Glomerular visceral epithelial cell (primary cell): ENCODE data around the gene NMNAT2.
A peak's percentile ranks its signal among the peaks of the same experiment; 100 is the strongest.

Experiments
- DNase-seq: peaks from one replicate; pipeline ENCODE4 v3.0.0-alpha.2; 2016; ENCODE audit errors: extremely low spot score

NMNAT2 gene

DNA sequence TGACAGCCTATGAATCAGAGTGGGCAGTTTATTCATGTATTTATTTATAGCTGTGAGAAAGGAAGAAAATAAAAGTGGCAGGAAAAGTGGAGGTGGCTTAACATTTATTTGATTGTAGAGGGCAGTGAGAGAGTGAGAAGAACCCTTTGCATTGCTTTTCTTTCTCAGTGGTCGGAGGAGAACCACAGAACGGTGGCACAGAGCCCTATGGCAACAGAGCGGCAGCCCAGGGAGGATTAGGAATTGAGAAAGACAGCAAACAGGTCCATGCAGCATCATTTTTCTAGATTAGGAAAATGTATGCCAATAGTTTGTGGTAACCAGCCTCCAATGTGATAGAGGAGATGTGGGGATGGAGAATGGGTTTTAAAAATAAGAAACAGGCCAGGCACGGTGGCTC is 53.1 kb downstream of the NMNAT2 start:
- no peak for DNase-seq

DNA sequence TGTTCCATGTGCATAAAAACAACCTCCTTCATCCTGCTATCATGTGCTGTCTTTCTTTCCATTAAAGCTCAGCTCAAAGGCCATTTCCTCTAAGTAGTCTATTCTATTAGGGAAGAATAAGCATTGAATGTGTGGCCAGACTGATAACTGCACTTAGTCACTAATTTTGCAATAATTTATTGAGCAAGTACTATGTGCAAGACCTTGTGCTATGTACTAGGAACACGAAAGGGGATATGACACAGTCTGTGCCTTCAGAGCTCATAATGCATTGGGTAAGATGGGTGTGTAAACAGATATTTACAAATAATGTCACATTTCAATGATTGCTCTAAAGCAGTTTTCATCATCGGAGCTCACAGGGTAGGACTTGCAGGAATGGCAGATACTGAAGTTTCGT is 54.2 kb downstream of the NMNAT2 start:
- DNase-seq = no peak

DNA sequence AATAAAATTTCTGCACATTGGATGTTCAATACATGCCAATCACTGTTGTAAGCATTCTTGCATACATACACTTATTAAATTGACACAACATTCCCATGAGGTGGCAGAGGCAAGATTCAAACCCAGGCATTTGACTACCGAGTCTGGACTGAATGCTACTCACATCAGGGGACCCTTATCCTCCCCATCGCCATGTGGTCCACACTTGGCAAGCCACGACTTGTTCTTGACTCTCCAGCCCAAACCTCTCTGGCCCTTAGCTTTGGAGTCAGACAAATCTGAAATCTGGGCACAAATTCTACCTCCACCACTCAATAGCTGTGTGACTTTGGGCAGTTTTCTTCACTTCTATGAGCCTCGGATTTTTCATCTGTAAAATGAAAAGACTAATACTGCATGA is 57.1 kb downstream of the NMNAT2 start:
- no peak for DNase-seq

DNA sequence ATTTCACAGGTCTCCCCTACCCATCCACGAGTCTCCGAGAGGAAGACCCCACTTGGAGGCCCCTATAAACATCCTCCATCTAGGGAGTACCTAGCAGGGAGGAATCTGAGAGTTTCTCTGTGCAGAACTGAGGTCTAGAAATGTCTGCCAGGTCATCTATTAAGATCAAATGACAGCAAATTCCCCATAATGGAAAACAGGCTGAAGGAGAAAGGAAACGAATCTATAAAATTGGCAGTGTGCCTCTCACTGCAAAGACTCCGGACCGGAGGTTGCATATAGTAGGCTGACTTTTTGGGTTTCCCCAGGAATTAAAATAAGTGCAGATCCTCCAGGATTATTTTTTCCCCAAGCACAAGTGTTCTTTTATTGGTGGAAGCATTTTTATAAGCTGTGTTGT is 57.7 kb downstream of the NMNAT2 start:
- no peak for DNase-seq

DNA sequence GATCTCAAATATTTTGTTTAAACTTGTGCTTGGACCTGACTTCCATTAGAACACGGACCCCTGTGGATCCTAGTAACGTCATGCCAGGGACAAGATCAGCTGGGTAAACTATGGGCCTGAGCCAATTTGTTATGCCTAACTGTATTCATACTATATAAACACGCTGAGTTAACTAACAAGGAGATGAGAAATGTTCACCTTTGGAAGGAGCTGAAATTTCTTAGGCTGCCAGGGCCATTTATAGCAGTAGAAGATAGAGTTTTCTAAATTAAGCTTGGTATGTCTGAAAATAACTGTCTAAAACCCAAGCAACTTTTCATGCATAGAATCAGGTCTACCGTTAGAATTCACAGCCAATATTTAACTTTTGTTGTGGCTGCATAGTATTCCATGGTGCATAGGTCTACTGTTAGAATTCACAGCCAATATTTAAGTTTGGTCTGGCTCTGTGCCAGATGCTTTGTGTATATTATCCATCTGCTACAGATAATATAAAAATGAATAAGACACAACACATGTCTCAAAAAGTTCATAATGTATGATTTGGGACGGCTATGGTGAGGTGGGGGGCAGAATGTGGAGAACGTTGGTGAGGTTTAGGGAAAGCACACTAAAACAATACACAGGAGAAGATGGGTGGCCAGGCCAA is 61.5 kb downstream of the NMNAT2 start:
- no peak for DNase-seq

DNA sequence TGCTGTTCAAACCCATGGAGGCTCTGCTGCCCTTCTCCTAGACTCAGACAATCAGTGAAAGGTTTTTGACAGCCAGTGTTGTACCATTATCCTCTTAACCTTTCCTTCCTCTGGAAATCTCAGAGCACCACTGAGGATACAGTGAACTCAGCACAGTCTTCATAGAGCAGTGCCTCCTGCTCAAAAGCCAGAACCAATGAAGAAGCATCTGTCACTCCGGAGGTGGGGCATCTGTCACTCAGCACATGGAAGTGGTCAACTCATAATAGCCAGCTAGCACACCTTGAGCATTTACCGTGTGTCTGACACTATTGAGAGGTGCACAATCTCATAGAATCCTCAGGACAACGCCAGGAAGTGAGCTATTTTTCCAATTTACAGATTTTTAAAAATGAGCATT is 62.4 kb downstream of the NMNAT2 start:
- no peak for DNase-seq

DNA sequence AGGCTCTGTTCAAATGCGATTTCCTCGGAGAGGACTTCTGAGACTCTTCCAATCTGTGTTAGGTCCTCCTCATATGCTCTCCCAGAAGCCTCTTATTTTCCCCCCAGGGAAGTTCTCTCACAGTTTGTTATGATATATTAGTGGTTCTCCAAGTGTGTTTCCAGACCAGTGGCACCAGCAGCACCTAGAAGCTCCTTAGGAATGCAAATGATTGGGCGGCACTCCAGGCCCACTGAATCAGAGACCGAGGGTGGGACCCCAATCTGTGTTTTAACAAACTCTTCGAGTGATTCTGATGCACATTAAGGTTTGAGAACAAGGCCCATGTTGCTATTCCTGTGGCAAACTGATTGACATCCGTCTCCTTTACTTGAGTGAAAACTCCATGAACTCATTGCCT is 63.0 kb downstream of the NMNAT2 start:
- no peak for DNase-seq

DNA sequence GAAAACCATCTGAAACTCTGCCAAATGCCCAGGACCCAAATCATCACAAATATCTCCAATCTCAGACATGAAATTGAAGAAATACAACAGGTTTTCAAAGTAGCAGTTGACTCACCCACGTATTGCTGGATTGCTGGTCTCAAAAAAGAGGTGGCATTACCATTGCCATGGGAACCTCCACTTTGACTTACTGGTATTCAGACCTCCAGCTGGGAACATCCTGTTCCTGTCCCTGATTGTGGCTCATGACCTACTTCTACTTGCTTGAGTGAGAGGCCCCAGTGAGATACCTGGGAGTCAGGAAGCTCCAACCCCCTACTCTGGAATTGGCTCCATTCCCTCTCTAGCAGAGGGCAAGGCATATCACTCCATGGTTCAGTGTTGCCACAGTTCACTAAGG is 64.6 kb downstream of the NMNAT2 start:
- no peak for DNase-seq

DNA sequence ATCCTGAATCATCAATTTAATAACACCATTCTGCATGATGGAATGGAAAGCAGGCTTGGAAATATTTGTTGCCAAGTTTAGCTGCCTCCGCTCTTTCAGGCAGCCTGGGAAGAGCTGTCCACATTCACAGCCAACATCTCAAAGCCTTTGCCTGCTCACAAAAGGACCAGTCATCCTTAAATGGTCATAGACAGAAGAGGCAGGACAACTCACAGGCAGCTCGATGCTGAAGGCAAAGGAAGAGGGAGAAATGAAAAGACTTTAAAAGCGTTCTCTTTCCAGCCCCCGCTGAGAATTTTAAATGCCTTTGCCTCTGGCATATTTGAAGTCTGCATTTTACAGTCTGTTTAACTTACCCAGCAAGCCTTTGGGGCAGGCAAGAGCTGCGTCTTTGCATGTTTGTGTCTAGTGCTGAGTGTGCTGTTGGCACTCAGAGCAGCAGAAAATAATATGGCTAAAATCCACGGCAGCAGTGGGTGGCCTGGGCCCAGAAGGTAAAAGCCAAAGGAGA is 68.9 kb downstream of the NMNAT2 start:
- no peak for DNase-seq

DNA sequence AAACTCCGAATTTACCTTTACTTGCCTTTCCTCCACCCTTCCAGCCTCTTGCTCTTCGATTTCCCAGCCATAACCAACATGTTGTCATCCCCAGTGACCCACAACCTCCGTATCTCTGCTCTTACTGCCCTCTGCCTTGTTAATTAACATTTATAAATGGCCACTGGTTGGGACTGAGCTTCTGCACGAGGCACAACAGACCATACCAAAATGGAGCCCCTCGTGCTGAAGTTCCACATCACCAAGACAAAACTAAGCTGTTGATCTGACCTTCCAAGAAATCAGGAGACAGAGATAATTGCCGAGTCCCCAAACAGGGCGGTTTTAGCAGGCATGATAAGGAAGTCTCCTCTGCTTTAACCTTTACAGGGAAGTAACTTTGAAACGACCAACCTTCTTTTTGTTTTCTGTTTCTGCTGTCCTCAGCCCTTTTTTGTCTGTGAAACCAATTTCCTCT is 71.9 kb downstream of the NMNAT2 start:
- DNase-seq = no peak

DNA sequence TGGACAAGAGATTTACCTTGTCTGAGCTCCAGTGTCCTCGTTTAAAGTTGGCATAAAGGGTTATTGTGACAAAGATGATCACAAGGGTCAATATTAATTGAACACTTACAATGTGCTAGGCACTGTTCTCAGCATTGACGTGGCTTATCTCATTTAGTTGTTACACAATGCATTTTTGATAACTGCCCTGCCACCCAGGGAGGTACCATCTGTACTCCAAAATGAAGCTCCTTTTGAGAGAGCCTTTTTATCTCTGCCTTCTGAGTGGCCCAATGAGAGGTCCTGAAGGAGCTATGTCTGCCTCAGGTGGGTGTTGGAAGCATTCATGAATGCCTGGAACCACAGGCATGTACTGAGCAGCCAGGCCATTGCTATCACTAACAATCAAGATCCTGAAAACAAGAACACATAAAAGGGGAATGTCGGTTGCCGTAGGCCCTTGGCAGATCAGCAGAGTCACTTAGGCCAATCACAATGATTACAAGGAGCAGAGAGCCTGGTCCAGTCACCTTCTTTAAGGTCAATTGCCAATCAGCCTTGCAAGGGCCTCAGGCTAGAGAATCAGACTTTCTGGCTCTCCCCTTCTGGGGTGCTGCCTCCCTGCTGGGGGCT is 78.5 kb downstream of the NMNAT2 start:
- no peak for DNase-seq

DNA sequence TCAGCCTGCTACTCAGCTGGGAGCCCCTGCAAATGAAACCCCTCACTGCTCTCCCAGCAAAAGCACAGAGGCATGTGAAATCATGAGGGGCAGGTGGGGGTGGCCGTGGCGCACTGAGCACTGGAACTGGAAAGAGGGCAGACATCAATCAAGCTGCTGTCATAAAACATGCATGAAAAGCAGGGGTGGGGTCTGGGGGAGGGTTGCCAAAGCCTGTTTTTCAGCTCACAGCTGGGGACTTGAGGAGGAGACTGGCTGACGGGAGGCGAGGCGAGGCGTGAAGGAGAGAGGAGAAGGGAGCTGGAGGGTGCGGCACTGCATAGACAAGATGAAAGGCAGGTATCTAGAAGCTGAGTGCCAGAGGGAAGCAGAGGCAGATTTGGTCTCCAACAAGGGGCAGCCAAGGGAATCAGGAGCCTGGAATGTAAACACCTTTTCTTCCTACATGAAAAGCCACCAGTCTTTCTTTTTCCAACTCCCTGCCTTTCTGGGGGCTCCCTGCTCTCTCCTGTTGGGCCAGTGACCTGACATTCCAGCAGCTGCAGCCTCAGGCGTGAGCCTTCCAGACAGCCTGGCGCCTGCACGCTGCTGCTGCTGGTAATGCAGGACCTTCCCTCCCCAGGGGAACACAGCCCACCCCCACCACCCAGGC is 87.0 kb downstream of the NMNAT2 start:
- no peak for DNase-seq

DNA sequence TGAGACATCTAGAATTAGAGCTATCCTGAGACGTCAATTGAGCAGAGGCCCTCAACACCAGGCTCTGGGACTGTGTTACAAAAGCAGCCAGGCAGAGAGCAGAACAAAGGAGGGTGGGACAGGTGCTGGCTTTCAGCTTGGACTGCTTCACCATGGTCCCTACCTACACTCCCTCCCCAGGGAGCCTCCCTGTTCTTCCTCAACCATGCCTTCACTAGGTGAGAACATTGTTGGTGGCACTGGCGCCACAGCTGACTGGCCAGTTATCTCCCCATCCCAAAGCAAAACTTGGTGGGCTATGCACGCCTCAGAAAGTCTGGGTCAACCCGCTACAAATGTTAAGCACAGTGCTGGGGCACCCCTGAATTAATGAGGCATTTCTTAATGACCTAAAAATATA is 87.8 kb downstream of the NMNAT2 start:
- DNase-seq = no peak

DNA sequence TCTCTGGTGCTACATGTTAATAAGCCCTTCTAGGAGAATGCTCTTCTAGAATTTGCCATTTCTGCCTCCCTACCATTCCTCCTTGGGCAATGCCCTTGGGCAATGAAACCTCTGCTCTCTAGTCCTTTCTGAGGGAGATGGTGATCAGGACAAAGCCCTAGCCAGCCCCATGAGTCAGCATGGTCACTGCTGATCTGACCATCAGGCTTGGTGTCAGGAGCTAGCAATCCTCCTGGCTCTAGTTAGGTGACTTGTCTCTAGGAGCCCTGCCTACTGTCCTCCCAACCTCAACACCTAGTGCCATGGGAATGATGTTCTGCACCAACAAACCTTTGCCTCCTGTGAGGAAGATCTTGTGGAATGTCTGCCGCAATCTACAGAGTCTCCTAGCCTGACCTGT is 89.8 kb downstream of the NMNAT2 start:
- DNase-seq = no peak

DNA sequence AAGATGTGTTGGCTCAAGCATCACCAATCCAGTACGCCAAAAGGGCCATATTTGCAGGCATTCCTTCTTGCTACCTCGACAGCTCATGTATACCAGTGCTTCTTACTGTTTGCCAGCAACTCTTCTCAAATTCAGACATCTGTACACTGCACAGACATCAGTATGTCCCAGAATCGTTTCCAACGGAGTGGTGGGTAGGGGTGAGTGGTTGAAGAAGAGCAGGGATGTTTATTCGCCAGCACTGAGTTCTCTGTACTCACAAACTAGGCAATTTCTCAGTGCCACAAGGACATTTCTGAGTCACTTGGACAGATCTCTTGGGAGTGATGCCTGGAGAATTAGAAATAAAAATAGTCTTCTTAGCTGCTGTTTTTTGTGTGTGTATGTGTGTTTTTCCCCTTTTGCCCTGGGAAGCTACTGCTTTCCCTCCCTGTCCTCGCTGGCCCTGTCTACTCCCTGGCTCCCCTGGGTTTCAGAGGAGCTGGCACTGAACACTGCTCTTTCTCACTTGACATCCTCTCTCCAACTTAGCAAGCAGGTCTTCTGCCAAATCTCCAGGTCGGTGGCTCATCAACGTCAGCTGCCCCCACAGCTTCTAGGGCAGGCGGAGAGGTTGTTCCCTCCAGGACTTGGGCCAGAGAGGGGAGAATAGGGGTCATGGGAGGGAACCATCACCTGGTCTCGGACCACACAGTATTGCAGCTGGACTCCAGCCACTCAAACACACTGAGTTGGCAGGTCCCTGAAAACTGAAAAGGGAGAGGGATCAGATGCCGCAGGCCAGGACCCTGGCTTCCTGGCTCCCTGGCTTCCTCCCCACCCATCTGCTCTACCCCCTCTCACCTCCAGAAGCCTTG is 90.5 kb downstream of the NMNAT2 start:
- DNase-seq = no peak

DNA sequence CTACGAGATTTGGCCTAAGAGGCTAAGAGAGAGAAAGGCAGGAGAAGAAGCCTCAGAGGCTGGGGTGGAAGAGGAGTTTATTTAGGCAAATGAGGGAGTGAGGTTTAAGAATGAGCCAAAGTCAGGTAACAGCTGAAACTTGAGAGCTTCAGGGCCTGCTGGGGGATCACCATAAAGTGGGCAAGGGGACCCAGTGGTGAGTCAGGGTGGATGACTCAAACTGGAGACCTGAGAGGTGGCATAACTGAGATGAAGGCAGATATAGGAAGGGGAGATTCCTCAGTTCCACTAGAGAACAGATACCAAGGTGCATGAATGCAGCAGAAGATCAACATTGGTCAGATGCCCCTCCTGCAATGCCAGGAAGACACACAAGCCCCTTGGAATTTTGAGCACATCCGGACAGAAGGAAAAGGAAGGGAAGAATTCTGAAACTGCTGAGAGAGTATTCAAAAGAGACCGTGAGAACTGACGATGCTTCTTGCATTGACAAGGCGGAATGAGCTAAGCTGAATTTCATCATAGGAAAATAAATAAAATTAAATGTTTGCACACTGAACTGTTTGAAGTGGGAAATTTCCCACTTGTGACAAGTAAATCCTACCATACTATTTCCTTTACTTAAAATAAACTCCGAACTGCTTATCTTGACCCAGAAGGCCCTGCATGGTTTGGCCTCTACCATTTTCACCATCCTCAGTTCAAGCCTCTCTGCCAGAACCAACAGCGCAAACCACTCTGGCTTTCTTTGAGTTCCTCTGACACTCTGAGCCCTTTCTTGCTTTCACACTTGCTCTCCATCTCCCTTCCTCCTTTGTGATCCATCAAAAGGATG is 94.1 kb downstream of the NMNAT2 start:
- no peak for DNase-seq

DNA sequence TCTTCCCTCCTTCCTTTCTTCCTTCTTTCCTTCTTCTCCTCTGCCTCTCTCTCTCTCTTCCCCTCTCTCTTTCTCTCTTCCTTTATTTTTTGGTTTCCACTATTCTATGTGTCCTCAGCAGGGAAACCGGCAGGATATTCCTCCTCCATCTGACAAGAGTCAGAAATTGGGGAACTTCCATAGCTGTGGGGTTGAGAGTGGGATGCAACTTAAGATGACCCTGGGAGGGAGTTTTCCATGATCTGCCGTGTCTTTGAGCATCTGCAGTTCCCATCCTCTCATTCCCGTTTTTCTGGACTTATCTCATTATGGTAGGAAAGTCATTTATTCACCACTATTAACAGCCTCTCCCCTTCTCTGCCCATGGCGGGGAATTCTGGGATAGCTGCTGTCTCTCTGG is 98.6 kb downstream of the NMNAT2 start:
- no peak for DNase-seq

DNA sequence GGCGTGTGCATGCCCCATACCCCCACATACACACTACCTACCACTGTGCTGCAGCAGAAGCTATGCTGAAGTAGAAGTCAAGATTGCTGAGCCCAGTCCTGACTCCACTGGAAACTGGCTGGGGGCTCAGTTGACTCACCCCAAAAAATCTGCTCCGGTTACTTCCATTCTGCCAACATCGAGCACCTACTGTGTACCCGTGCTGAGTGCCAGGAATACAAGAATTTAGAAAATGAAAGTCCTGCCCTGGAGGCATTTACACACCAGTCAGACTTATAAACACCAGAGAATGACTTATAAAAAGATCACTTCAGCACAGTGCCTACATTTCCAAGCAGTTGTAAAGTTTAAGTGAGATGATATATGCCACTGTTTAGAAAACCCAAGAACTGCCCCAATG is 99.1 kb downstream of the NMNAT2 start:
- no peak for DNase-seq

DNA sequence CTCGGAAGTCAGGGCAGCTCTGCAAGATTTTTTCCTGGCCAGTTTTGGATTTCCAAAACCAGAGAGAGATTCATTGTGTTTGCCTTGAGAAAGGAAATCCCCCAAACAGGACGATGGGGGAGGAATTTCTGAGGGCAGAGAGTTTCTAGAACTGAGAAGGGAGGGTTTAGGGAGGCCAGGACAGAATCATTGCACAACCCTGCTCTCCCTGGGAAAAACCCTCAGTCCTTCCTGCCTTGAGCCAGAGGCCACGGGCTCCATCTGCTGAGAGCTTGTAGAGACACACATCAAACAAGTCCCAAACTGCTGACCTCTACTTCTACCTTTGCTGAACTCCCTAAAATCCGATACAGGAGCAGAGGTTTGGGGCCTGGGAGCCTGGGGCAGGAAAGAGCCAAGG is 99.7 kb downstream of the NMNAT2 start:
- peak; percentile 79 for DNase-seq

DNA sequence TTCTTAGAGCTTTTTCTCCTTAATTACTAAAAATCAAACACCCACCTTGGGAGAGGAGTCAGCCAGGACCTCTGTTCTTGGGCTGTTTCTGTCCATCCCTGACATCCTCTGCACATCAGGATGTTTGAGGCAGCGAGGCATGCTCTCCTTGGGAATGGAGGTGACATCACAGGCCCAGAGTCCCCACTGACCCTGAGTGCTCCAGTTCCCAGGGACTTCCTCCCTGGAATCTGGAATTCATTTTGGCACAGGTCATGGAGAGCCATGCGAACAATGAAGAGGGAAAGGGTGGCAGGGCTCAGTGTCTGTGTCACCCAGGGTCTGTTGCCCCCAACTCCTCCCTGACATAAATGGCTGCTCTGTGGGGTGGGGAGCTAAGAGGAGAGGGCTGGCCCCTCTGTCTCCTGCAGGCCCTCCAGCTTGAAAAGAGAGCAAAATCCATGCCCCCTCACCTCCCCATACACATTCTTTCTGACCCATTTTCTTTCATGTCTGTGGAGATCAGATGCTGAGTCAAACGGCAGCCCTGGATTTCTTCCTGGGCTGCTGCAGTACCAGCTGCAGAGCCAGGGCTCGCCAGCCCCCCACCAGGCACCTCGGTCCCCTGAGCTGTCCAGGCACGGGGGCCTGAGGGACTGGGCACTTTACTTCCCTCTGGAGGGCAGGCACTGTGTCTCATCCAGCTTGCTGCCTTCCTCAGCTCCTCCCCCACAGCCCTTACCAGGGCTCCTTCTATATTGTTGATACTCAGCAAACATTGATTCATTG is 102.0 kb downstream of the NMNAT2 start:
- DNase-seq = no peak

DNA sequence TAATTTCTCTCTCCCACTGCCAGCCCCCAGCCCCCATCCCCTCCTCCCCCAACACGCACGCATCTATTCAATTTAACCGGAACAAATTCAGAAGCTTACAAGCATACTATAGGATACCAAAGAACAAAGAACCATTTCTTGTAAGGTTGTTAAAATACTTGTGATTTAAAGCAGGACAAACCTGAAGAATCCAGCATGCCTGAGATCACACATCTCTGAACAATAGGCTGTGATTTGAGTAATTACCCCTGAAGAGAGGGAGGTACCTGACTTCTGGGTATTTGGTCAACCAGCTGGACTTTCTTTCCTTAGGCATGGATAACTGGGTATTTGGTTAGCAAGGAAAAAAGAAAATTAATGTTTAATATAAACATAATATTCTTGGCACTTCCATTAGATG is 105.1 kb downstream of the NMNAT2 start:
- DNase-seq = no peak
